ENCODE results near the gene KDELR1. TPM values are rescaled to one million over a fixed set of nuclear protein-coding genes. Genes with fewer than 3 reads are reported as not detected.

KDELR1 gene
- total and polyA plus RNA-seq, 9 of the 15 experiments (the other 6 are each of a cell fraction or from before 2014, with no cell fraction given), result 6.1 to 165 (median 58.5) TPM

GRCh38 chr19:48364598-48365348 is 26.6 kb downstream of the KDELR1 start (continued):
- TF ChIP-seq ZHX1 (conservative IDR thresholded peaks at IDR 0.05; ENCODE audit: low read length) (no peak), ZBTB7A (IDR thresholded peaks at IDR 0.05; ENCODE audit: borderline replicate concordance, control insufficient read depth, low read depth, low read length) (no peak), ZNF644 (tag; IDR thresholded peaks at IDR 0.05; ENCODE audit: low read depth) (no peak), UBTF (IDR thresholded peaks at IDR 0.05; ENCODE audit: borderline replicate concordance in 1 of 2, low read depth in 2 of 2, low read length in 2 of 2) (no peak), SMARCB1 (IDR thresholded peaks at IDR 0.05; ENCODE audit: insufficient read length, low read depth) (no peak), ZNF134 (CRISPR knock-in tag; conservative IDR thresholded peaks at IDR 0.05) (no peak), MXI1 (IDR thresholded peaks at IDR 0.05; ENCODE audit: low read depth, low read length) (no peak), XRCC5 (IDR thresholded peaks at IDR 0.05; ENCODE audit: low read depth, low read length) (peak; percentile 3; the same call in 1 of the 2 replicates), SMARCE1 (IDR thresholded peaks at IDR 0.05) (0 out of 2 replicates have a peak, but pooled peaks have one; percentile 39), RBM14 (IDR thresholded peaks at IDR 0.05; ENCODE audit: borderline replicate concordance, insufficient read depth, low read depth, low read length) (no peak), SNAPC5 (CRISPR knock-in tag; IDR thresholded peaks at IDR 0.05) (no peak), ZNF253 (CRISPR knock-in tag; conservative IDR thresholded peaks at IDR 0.05) (no peak), MCM7 (IDR thresholded peaks at IDR 0.05) (no peak), ZNF121 (CRISPR knock-in tag; conservative IDR thresholded peaks at IDR 0.05) (no peak)

Measured in K562 (cell line).